H9 (cell line): ENCODE measurements around the gene RGS6. TPM values are rescaled to one million over a fixed set of nuclear protein-coding genes. Genes with fewer than 3 reads are reported as not detected.

Source experiments
- DNase-seq: peaks from one replicate; pipeline ENCODE4 v3.0.0-alpha.2; 2017
- H2AFZ ChIP-seq: one replicate; pipeline ENCODE4 v1.6.1; 2013; ENCODE audit warnings: mild to moderate bottlenecking, low read length, control low read depth, moderate library complexity
- H2AK5ac ChIP-seq: 2 replicates; pipeline ENCODE4 v1.6.1; 2013; ENCODE audit warnings: low read length, control low read depth, mixed read lengths; ENCODE audit not compliant: insufficient read length
- H2BK120ac ChIP-seq: one replicate; pipeline ENCODE4 v1.6.1; 2013; ENCODE audit warnings: low read depth, mild to moderate bottlenecking, low read length, control low read depth, inconsistent platforms; ENCODE audit not compliant: poor library complexity, severe bottlenecking
- H2BK12ac ChIP-seq: 2 replicates; pipeline ENCODE4 v1.6.1; 2013; ENCODE audit warnings: low read length, control low read depth, mixed read lengths, low read depth; ENCODE audit not compliant: insufficient read length
- H2BK15ac ChIP-seq: 2 replicates; pipeline ENCODE4 v1.6.1; 2013; ENCODE audit warnings: low read depth, low read length, control low read depth
- H2BK20ac ChIP-seq: one replicate; pipeline ENCODE4 v1.6.1; 2013; ENCODE audit warnings: low read depth, mild to moderate bottlenecking, low read length, control low read depth, inconsistent platforms; ENCODE audit not compliant: poor library complexity, severe bottlenecking
- H2BK5ac ChIP-seq: 2 replicates; pipeline ENCODE4 v1.6.1; 2013; ENCODE audit warnings: low read length, control low read depth, mixed read lengths; ENCODE audit not compliant: insufficient read length
- H3K14ac ChIP-seq: 2 replicates; pipeline ENCODE4 v1.6.1; 2013; ENCODE audit warnings: low read length, control low read depth; ENCODE audit not compliant: insufficient read depth
- H3K18ac ChIP-seq: 2 replicates; pipeline ENCODE4 v1.6.1; 2013; ENCODE audit warnings: low read depth, mild to moderate bottlenecking, mixed read lengths, low read length, control low read depth; ENCODE audit not compliant: insufficient read length
- H3K23ac ChIP-seq: 2 replicates; pipeline ENCODE4 v1.6.1; 2013; ENCODE audit warnings: low read length, control low read depth, mixed read lengths, low read depth; ENCODE audit not compliant: insufficient read length
- H3K23me2 ChIP-seq: 2 replicates; pipeline ENCODE4 v1.6.1; 2013; ENCODE audit warnings: low read depth, mild to moderate bottlenecking, mixed read lengths, low read length, control low read depth; ENCODE audit not compliant: insufficient read length, poor library complexity, severe bottlenecking
- H3K27ac ChIP-seq: 2 replicates; pipeline ENCODE4 v1.5.1; 2013; ENCODE audit warnings: low read length, control low read depth, mixed read lengths, low read depth; ENCODE audit not compliant: insufficient read length
- H3K27me3 ChIP-seq: 2 replicates; pipeline ENCODE4 v1.6.1; 2013; ENCODE audit warnings: low read length, control low read depth, inconsistent platforms; ENCODE audit not compliant: insufficient read depth
- H3K4ac ChIP-seq: 2 replicates; pipeline ENCODE4 v1.6.1; 2013; ENCODE audit warnings: low read depth, mild to moderate bottlenecking, control low read depth, inconsistent platforms, low read length, moderate library complexity
- H3K4me1 ChIP-seq: 2 replicates; pipeline ENCODE4 v1.6.1; 2013; ENCODE audit warnings: low read length, control low read depth, inconsistent platforms; ENCODE audit not compliant: insufficient read depth
- H3K4me2 ChIP-seq: 2 replicates; pipeline ENCODE4 v1.6.1; 2013; ENCODE audit warnings: low read length, control low read depth, mixed read lengths; ENCODE audit not compliant: insufficient read length, insufficient read depth
- H3K56ac ChIP-seq: 2 replicates; pipeline ENCODE4 v1.6.1; 2013; ENCODE audit warnings: low read depth, mild to moderate bottlenecking, mixed read lengths, low read length, control low read depth; ENCODE audit not compliant: insufficient read length
- H3K79me1 ChIP-seq: 2 replicates; pipeline ENCODE4 v1.6.1; 2013; ENCODE audit warnings: low read depth, mild to moderate bottlenecking, moderate library complexity, low read length, control low read depth, inconsistent platforms; ENCODE audit not compliant: insufficient read depth, poor library complexity, severe bottlenecking
- H3K79me2 ChIP-seq: 2 replicates; pipeline ENCODE4 v1.6.1; 2013; ENCODE audit warnings: low read length, control low read depth, inconsistent platforms; ENCODE audit not compliant: insufficient read depth
- H3K9ac ChIP-seq: 2 replicates; pipeline ENCODE4 v1.6.1; 2013; ENCODE audit warnings: low read length, control low read depth, mixed read lengths; ENCODE audit not compliant: insufficient read length; ENCODE audit errors: extremely low read depth
- H3K9me3 ChIP-seq: one replicate; pipeline ENCODE4 v1.6.1; 2013; ENCODE audit warnings: low read depth, low read length, inconsistent platforms; ENCODE audit not compliant: control insufficient read depth
- H3T11ph ChIP-seq: one replicate; pipeline ENCODE4 v1.6.1; 2013; ENCODE audit warnings: mild to moderate bottlenecking, low read length, control low read depth, inconsistent platforms
- H4K20me1 ChIP-seq: one replicate; pipeline ENCODE4 v1.6.1; 2013; ENCODE audit not compliant: control insufficient read depth, insufficient read length, insufficient read depth
- H4K5ac ChIP-seq: 2 replicates; pipeline ENCODE4 v1.6.1; 2013; ENCODE audit warnings: low read depth, mild to moderate bottlenecking, mixed read lengths, low read length, control low read depth; ENCODE audit not compliant: insufficient read length
- H4K8ac ChIP-seq: replicated peaks from 2 replicates; pipeline ENCODE4 v1.6.1; 2013; ENCODE audit warnings: low read length, control low read depth, mixed read lengths, low read depth; ENCODE audit not compliant: insufficient read length
- H4K91ac ChIP-seq: 2 replicates; pipeline ENCODE4 v1.6.1; 2013; ENCODE audit warnings: low read depth, mild to moderate bottlenecking, moderate library complexity, mixed read lengths, low read length, control low read depth; ENCODE audit not compliant: insufficient read length
- H3K27ac Mint-ChIP-seq, 3 experiments: 2 replicates in 2 of 3; 3 replicates in 1 of 3; pipeline ENCODE4 v1.8.0; 2020 to 2021; ENCODE audit warnings: mixed read lengths in 3 of 3, mild to moderate bottlenecking in 1 of 3, moderate library complexity in 1 of 3
- H3K27me3 Mint-ChIP-seq: 2 replicates; pipeline ENCODE4 v1.8.0; 2021; ENCODE audit warnings: low read depth, mild to moderate bottlenecking, moderate library complexity, mixed read lengths
- H3K36me3 Mint-ChIP-seq, 3 experiments: 2 replicates in 2 of 3; 3 replicates in 1 of 3; pipeline ENCODE4 v1.8.0; 2020 to 2021; ENCODE audit warnings: low read depth in 3 of 3, mixed read lengths in 3 of 3; ENCODE audit not compliant: insufficient read depth in 1 of 3
- H3K4me1 Mint-ChIP-seq, 2 experiments: 2 replicates each; pipeline ENCODE4 v1.8.0; 2020; ENCODE audit warnings: mixed read lengths in 2 of 2
- H3K4me3 Mint-ChIP-seq, 2 experiments: 2 replicates in 1 of 2; 3 replicates in 1 of 2; pipeline ENCODE4 v1.8.0; 2020 to 2021; ENCODE audit warnings: mild to moderate bottlenecking in 2 of 2, mixed read lengths in 2 of 2, moderate library complexity in 1 of 2
- H3K9me3 Mint-ChIP-seq, 2 experiments: 2 replicates in 1 of 2; 3 replicates in 1 of 2; pipeline ENCODE4 v1.8.0; 2020; ENCODE audit warnings: mild to moderate bottlenecking in 2 of 2, mixed read lengths in 2 of 2, moderate library complexity in 1 of 2
- CTCF ChIP-seq: fragments of 200-600 bp; sonication (generic); conservative IDR thresholded peaks from 3 replicates; pipeline ENCODE4 v1.8.0; 2021; ENCODE audit warnings: antibody characterized with exemption, mild to moderate bottlenecking
- WGBS: extraction: QIAGEN DNeasy Blood & Tissue Kit; methylation state at CpG from one replicate; pipeline ENCODE4 v1.1.7; 2013; ENCODE audit warnings: missing lambda C conversion rate, low lambda C conversion rate, mixed read lengths; ENCODE audit not compliant: insufficient read length; ENCODE audit errors: extremely low coverage; 5-methylcytosine and 5-hydroxymethylcytosine counted together
- total RNA-seq: library from RNA; stranded (reverse); gene quantifications from 2 replicates; pipeline ENCODE4 v1.2.1, GENCODE V29; 2021

The RGS6 gene
- total RNA-seq, 1 experiment from 2014 or later: 3.0 TPM

DNA sequence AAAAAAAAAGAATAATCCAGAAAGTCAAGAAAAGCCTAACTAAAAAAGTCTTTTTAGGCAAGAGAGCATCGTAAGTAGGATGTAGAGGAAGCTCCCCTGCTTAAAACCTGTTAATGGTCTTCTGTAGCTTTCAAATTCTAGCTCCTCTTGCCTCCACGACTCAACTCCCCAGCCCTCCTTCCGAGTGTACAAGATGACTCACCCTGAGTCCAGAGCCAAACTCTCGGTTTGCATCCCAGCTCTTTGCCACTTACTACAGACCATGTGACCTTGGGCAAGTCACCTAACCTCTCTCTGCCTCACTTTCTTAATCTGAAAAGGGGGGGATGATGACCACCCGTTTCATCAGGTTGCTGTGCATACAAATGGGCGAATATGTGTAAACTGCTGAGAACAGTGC lies 501.3 kb downstream of the RGS6 start:
- no peak overlapping the region for H4K91ac ChIP-seq
- Mint-ChIP-seq H3K4me3 (no peak overlapping the region), H3K9me3 (no peaks in the 10 kb centered on the region; a peak in 3 of 5 replicates), H3K4me1 (peaks cover 15 to 17% of the 10 kb centered on the region in 2 experiments), H3K27me3 (no peaks in the 10 kb centered on the region), H3K36me3 (no peaks in the 10 kb centered on the region; a peak in 1 of 7 replicates), H3K27ac (no peak overlapping the region; a peak in 1 of 7 replicates)
- no peak overlapping the region for H2BK20ac ChIP-seq
- no CpG with 5 or more reads among the region's 6 CpGs for WGBS
- no peak overlapping the region for H3K4ac ChIP-seq
- H2AFZ ChIP-seq: no peak overlapping the region
- DNase-seq: no peak
- H3K23me2 ChIP-seq: no peaks in the 10 kb centered on the region
- no peaks in the 10 kb centered on the region for H3K79me1 ChIP-seq
- no peak overlapping the region for H4K5ac ChIP-seq
- H3K14ac ChIP-seq: no peak overlapping the region
- H3K4me1 ChIP-seq: no peaks in the 10 kb centered on the region
- no peaks in the 10 kb centered on the region for H3K79me2 ChIP-seq
- no peaks in the 10 kb centered on the region for H3K27me3 ChIP-seq
- H2BK5ac ChIP-seq: no peak overlapping the region
- no peak overlapping the region for H2BK120ac ChIP-seq
- H2BK15ac ChIP-seq: no peak overlapping the region
- no peak overlapping the region for H3K18ac ChIP-seq
- no peak overlapping the region for H2BK12ac ChIP-seq
- no peak overlapping the region for H3K9ac ChIP-seq
- no peak overlapping the region for H3K23ac ChIP-seq
- no peak overlapping the region for H4K8ac ChIP-seq
- TF ChIP-seq CTCF: no peak
- no peak overlapping the region for H3K27ac ChIP-seq
- H3K56ac ChIP-seq: no peak overlapping the region
- no peaks in the 10 kb centered on the region for H4K20me1 ChIP-seq
- no peaks in the 10 kb centered on the region for H3K9me3 ChIP-seq
- H2AK5ac ChIP-seq: no peak overlapping the region
- H3T11ph ChIP-seq: no peak overlapping the region
- H3K4me2 ChIP-seq: no peak overlapping the region
